HepG2 (cell line): ENCODE data around the gene THSD4. TPM values are rescaled to one million over a fixed set of nuclear protein-coding genes. Genes with fewer than 3 reads are reported as not detected.

Experiments used
- ATAC-seq: fragments of 200-7000 bp; cut with Tn5 transposase; 3 replicates; pipeline ENCODE4 v1.9.1; 2020; ENCODE audit warnings: mild to moderate bottlenecking, moderate library complexity
- BruUV-seq: library from RNA; stranded (reverse); fragments of 400-500 nt; replicated peaks from 2 replicates; lab custom pipeline; 2021; lab: Mats Ljungman, UMichigan
- CTCF ChIA-PET: fragments of 300-600 bp; formaldehyde crosslinking; extraction: SDS; loops from one replicate; lab custom pipeline; 2021; ENCODE audit warnings: low total read pairs, inconsistent platforms, low intra/inter-chr PET ratio; lab: Yijun Ruan, JAX
- POLR2A ChIA-PET: fragments of 350-600 bp; sonication (Branson Sonifier 250); formaldehyde crosslinking; loops from one replicate; lab custom pipeline; 2020; ENCODE audit warnings: antibody characterized with exemption, inconsistent platforms; lab: Yijun Ruan, JAX
- DNase-seq: peaks from one replicate; pipeline ENCODE4 v3.0.0-alpha.2; 2015; ENCODE audit warnings: low spot score
- FAIRE-seq: peaks from 3 replicates; lab custom pipeline; 2011; peaks lifted over from hg19 to GRCh38; lab: Jason Lieb, UNC
- H2AFZ ChIP-seq: one replicate; pipeline ENCODE4 v1.6.1; 2011; ENCODE audit warnings: low read length, inconsistent platforms
- H3K27ac ChIP-seq: fragments of 300-600 bp; 3 replicates; pipeline ENCODE4 v1.8.0; 2011; ENCODE audit warnings: mixed run types, mild to moderate bottlenecking, mixed read lengths, low read length, inconsistent platforms; ENCODE audit not compliant: insufficient read depth; ENCODE audit errors: extremely low read length
- H3K27me3 ChIP-seq, 2 experiments: fragments of 200-600 bp in 1 of 2; 2 replicates in 1 of 2; 3 replicates in 1 of 2; pipeline versions ENCODE4 v1.6.0 to v1.8.0; 2011; ENCODE audit warnings: low read length in 2 of 2, mild to moderate bottlenecking in 2 of 2, moderate library complexity in 2 of 2, inconsistent platforms in 1 of 2; ENCODE audit not compliant: insufficient read depth in 2 of 2, control insufficient read depth in 1 of 2
- H3K36me3 ChIP-seq, 2 experiments: fragments of 200-600 bp in 1 of 2; replicated peaks in 1 of 2; 2 replicates in 1 of 2; 3 replicates in 1 of 2; pipeline versions ENCODE4 v1.5.1 to v1.8.0; 2011; ENCODE audit warnings: low read length in 2 of 2, inconsistent platforms in 1 of 2; ENCODE audit not compliant: insufficient read depth in 2 of 2, control insufficient read depth in 1 of 2
- H3K4me1 ChIP-seq: 2 replicates; pipeline ENCODE4 v1.5.1; 2012; ENCODE audit warnings: low read length, inconsistent platforms; ENCODE audit not compliant: insufficient read depth
- H3K4me2 ChIP-seq: 2 replicates; pipeline ENCODE4 v1.6.0; 2011; ENCODE audit warnings: low read depth, low read length, inconsistent platforms
- H3K4me3 ChIP-seq, 3 experiments: fragments of 200-600 bp in 1 of 3; sonication (generic), shearing (Covaris generic) in 1 of 3; replicated peaks in 1 of 3; 2 replicates each; pipeline ENCODE4 v1.5.1; 2011 to 2016; ENCODE audit warnings: low read length in 3 of 3, inconsistent platforms in 2 of 3, low read depth in 2 of 3, mild to moderate bottlenecking in 2 of 3, control low read depth in 1 of 3, mixed read lengths in 1 of 3; ENCODE audit not compliant: insufficient read depth in 1 of 3
- H3K79me2 ChIP-seq: one replicate; pipeline ENCODE4 v1.6.1; 2011; ENCODE audit warnings: low read length, inconsistent platforms; ENCODE audit not compliant: insufficient read depth
- H3K9ac ChIP-seq: 2 replicates; pipeline ENCODE4 v1.6.0; 2011; ENCODE audit warnings: mild to moderate bottlenecking, low read depth, low read length, inconsistent platforms; ENCODE audit not compliant: insufficient read depth
- H3K9me3 ChIP-seq: 2 replicates; pipeline ENCODE4 v1.5.1; 2012; ENCODE audit warnings: mild to moderate bottlenecking, low read length
- H4K20me1 ChIP-seq: 2 replicates; pipeline ENCODE4 v1.6.0; 2011; ENCODE audit warnings: inconsistent platforms, mild to moderate bottlenecking, low read length, moderate library complexity; ENCODE audit not compliant: insufficient read depth
- ATRX ChIP-seq: sonication (generic); formaldehyde crosslinking; IDR thresholded peaks from 2 replicates; pipeline ENCODE4 v1.4.0; 2020; ENCODE audit warnings: missing genetic modification reagents, borderline replicate concordance
- CEBPB ChIP-seq: IDR thresholded peaks from 2 replicates; pipeline ENCODE4 v1.6.1; 2011; ENCODE audit warnings: low read depth, low read length, improper control_type of control experiment, borderline replicate concordance
- ELK4 ChIP-seq: sonication (generic); formaldehyde crosslinking; IDR thresholded peaks from 2 replicates; pipeline ENCODE4 v1.9.0; 2021; ENCODE audit warnings: missing genetic modification reagents, borderline replicate concordance
- HIVEP1 ChIP-seq: sonication (generic); formaldehyde crosslinking; IDR thresholded peaks from 2 replicates; pipeline ENCODE4 v1.4.0; 2020; ENCODE audit warnings: mild to moderate bottlenecking, missing genetic modification reagents
- ISX ChIP-seq: sonication (generic); formaldehyde crosslinking; conservative IDR thresholded peaks from 2 replicates; pipeline ENCODE4 v1.5.0; 2020; ENCODE audit warnings: missing genetic modification reagents
- KAT7 ChIP-seq: IDR thresholded peaks from 2 replicates; pipeline ENCODE4 v1.6.1; 2018; ENCODE audit warnings: borderline replicate concordance, missing compliant biosample characterization
- MTF2 ChIP-seq: sonication (generic); formaldehyde crosslinking; IDR thresholded peaks from 2 replicates; pipeline ENCODE4 v1.5.0; 2020; ENCODE audit warnings: missing genetic modification reagents, borderline replicate concordance
- NBN ChIP-seq: fragments of 450-650 bp; conservative IDR thresholded peaks from 2 replicates; pipeline ENCODE4 v1.6.1; 2017
- NCOA1 ChIP-seq: sonication (generic); formaldehyde crosslinking; IDR thresholded peaks from 2 replicates; pipeline ENCODE4 v1.9.0; 2021; ENCODE audit warnings: missing genetic modification reagents
- PHF5A ChIP-seq: IDR thresholded peaks from one replicate; pipeline ENCODE4 v1.6.1; 2018; ENCODE audit warnings: low read depth, missing genetic modification reagents; ENCODE audit not compliant: unreplicated experiment
- PTBP1 ChIP-seq: fragments of 200-400 bp; formaldehyde crosslinking; IDR thresholded peaks from 2 replicates; pipeline ENCODE4 v1.6.1; 2018; ENCODE audit warnings: low read length, low read depth; ENCODE audit not compliant: poor library complexity, severe bottlenecking
- RARG ChIP-seq: sonication (generic); formaldehyde crosslinking; IDR thresholded peaks from 2 replicates; pipeline ENCODE4 v1.4.0; 2020; ENCODE audit warnings: low read depth, mild to moderate bottlenecking, missing genetic modification reagents
- ZC3H13 ChIP-seq: sonication (generic); formaldehyde crosslinking; IDR thresholded peaks from 2 replicates; pipeline ENCODE4 v1.8.1; 2023; ENCODE audit warnings: mild to moderate bottlenecking, missing genetic modification reagents, moderate library complexity
- ZNF10 ChIP-seq: sonication (generic); formaldehyde crosslinking; IDR thresholded peaks from 2 replicates; pipeline ENCODE4 v1.4.0; 2020; ENCODE audit warnings: mild to moderate bottlenecking, low read depth, missing genetic modification reagents, borderline replicate concordance
- ZNF24 ChIP-seq: fragments of 450-650 bp; IDR thresholded peaks from 2 replicates; pipeline ENCODE4 v1.6.1; 2017; ENCODE audit warnings: antibody characterized with exemption, mild to moderate bottlenecking
- ZNF317 ChIP-seq: sonication (generic); formaldehyde crosslinking; IDR thresholded peaks from 2 replicates; pipeline ENCODE4 v1.5.0; 2020; ENCODE audit warnings: mild to moderate bottlenecking, missing genetic modification reagents
- ZNF672 ChIP-seq: sonication (generic); formaldehyde crosslinking; IDR thresholded peaks from 2 replicates; pipeline ENCODE4 v1.8.1; 2022; ENCODE audit warnings: missing genetic modification reagents
- WGBS: methylation state at CpG from one replicate; pipeline ENCODE4 v1.1.6; 2017; ENCODE audit warnings: low lambda C conversion rate; 5-methylcytosine and 5-hydroxymethylcytosine counted together
- in situ Hi-C: cut with HindIII; loops from 2 replicates; pipeline ENCODE4 v1.10.0; 2017; ENCODE audit warnings: low pct_unique_long_range_greater_than_20kb; ENCODE audit not compliant: extremely low pct_ligation_motif_present
- intact Hi-C: fragments of 100-400 bp; cut with micrococcal nuclease; formaldehyde crosslinking; loops from one replicate; pipeline ENCODE4 v1.10.0; 2022; ENCODE audit not compliant: unreplicated experiment
- polyA plus RNA-seq, 8 experiments: library from polyadenylated mRNA; depleted of rRNA in 3 of 8; stranded (reverse) in 7 of 8; unstranded in 1 of 8; fragments of >200 nt; fragmentation: Illumina TruSeq in 4 of 8; extraction: Trizol in 4 of 8; gene quantifications; 2 replicates each; pipeline versions ENCODE4 v1.2.1 to v1.2.3, GENCODE V29; 2011 to 2016; ENCODE audit warnings: low read depth in 4 of 8, missing spikeins in 1 of 8, mixed read lengths in 1 of 8; ENCODE audit not compliant: insufficient read depth in 1 of 8
- total RNA-seq, 5 experiments: library from RNA; depleted of rRNA; stranded (reverse); fragments of >200 nt; fragmentation: Illumina TruSeq; extraction: Trizol; gene quantifications; 2 replicates each; pipeline ENCODE4 v1.2.3, GENCODE V29; 2016; ENCODE audit warnings: low read depth in 1 of 5

THSD4 gene
- total and polyA plus RNA-seq, 2 of the 13 experiments (the other 11 are each of a cell fraction or from before 2014, with no cell fraction given), result 0.07 to 0.21 TPM

- DNase-seq (no peak), FAIRE-seq (no peak), ATAC-seq (no peak)
- no TSS peak for BruUV-seq
- no peaks in the 10 kb centered on the region for H4K20me1 ChIP-seq
- H2AFZ ChIP-seq, result no peak overlapping the region
- in situ Hi-C loops (no loop called here), intact Hi-C loops (no loop called here)
- ChIA-PET CTCF (no interaction called here), POLR2A (no interaction called here)
- TF ChIP-seq KAT7 (no peak), ZNF24 (no peak), PTBP1 (no peak), ZNF10 (CRISPR knock-in tag) (no peak), CEBPB (peak; percentile 64; the same call in 1 of the 2 replicates)
- no peak overlapping the region for H3K27ac ChIP-seq
- H3K36me3 ChIP-seq, result no peaks in the 10 kb centered on the region
- no peak overlapping the region for H3K9ac ChIP-seq
- H3K79me2 ChIP-seq, result no peaks in the 10 kb centered on the region
- peaks cover 6% of the 10 kb centered on the region; the same call in 1 of the 2 replicates for H3K4me1 ChIP-seq
- 37% methylated on average over 6 of the region's 6 CpGs for WGBS
- no peak overlapping the region for H3K4me2 ChIP-seq
- H3K27me3 ChIP-seq, result peaks cover 0 to 7% of the 10 kb centered on the region in 2 experiments; a peak in 2 of 5 replicates
- H3K9me3 ChIP-seq, result no peaks in the 10 kb centered on the region
- no peak overlapping the region for H3K4me3 ChIP-seq
Measured at GRCh38 chr15:71610728-71611552, 495.7 kb downstream of the THSD4 start.

DNA sequence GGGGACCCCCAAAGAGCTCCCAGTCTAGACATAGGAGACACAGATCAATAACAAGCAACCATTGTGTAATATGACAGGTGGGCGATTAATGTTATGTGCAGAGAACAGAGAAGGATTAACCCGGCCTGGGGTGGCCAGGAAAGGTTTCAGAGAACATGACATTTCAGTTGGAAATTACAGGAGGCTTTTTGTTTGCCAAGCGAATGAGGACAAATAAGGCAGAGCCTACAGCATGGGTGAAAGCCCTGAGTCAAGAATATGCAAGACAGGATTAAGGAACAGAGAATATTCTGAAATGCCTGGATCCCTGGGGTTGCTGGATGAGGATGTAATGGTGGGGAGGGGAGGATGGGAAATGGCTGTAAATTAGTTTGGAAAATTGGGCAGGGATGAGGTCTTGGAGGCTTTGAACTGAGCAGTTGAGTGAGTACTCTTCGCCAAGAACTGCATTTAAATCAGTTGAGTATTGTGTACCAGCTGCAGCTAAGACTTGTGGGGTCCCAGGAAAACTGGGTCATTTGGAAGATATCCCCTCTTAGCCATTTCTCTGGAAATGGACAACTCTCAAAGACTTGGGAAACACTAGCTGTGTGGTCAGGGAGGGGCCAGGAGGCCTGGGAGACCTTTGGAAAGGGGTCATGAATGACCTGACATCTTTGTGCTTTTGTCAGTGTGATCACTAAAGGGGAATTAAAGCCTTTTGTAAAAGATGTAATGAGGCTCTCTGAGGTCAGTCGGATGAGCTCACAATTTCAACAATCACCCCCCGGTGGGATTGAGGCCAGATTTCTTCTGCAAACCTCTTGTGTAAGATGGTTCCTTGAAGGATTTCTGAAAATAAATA lies 496.5 kb downstream of the THSD4 start:
- FAIRE-seq, result no peak
- no peak for TF ChIP-seq ZNF672 (CRISPR knock-in tag)
- no peak for TF ChIP-seq MTF2 (CRISPR knock-in tag)
- no peak for TF ChIP-seq RARG (CRISPR knock-in tag)
- TF ChIP-seq ATRX, result no peak
- no peak for TF ChIP-seq ZNF317 (CRISPR knock-in tag)
- TF ChIP-seq HIVEP1 (CRISPR knock-in tag), result no peak
- TF ChIP-seq ZC3H13 (CRISPR knock-in tag), result no peak
- TF ChIP-seq NBN, result no peak
- TF ChIP-seq PHF5A, result no peak
- no peak for TF ChIP-seq ISX (CRISPR knock-in tag)
- no peak for TF ChIP-seq NCOA1
- no peak for TF ChIP-seq ELK4 (CRISPR knock-in tag)

More for the DNA sequence above, 496.5 kb downstream of the THSD4 start:
- Histone ChIP-seq H4K20me1 (no peaks in the 10 kb centered on the region), H3K9ac (no peak overlapping the region), H3K4me2 (no peak overlapping the region), H2AFZ (no peak overlapping the region), H3K4me3 (no peak overlapping the region), H3K79me2 (no peaks in the 10 kb centered on the region), H3K27ac (no peak overlapping the region), H3K4me1 (peaks cover 6% of the 10 kb centered on the region; the same call in 1 of the 2 replicates), H3K9me3 (no peaks in the 10 kb centered on the region), H3K36me3 (no peaks in the 10 kb centered on the region), H3K27me3 (peaks cover 0 to 7% of the 10 kb centered on the region in 2 experiments; a peak in 1 of 5 replicates)
- ATAC-seq (no peak), DNase-seq (no peak)
- 29% methylated on average over 6 of the region's 6 CpGs for WGBS
- intact Hi-C loops (no loop called here), in situ Hi-C loops (no loop called here)
- ChIA-PET CTCF (no interaction called here), POLR2A (no interaction called here)
- no TSS peak for BruUV-seq
